ENCODE measurements around the gene LRRC38. TPM values are rescaled to one million over a fixed set of nuclear protein-coding genes. Genes with fewer than 3 reads are reported as not detected.
"Not testable (repeated sequence)": the region's sequence is repeated elsewhere in the genome, so short reads cannot be mapped to it uniquely, and the experiment has no call there.

Gene LRRC38
- total RNA-seq, 4 donors from 2014 or later, result 0.48 to 0.56 TPM; not detected in 2

- no peak for ATAC-seq (ENCODE audit: low FRiP score)
- no peak for TF ChIP-seq CTCF (IDR thresholded peaks at IDR 0.05)
Observed at GRCh38 chr1:13450204-13450603, 63.6 kb downstream of the LRRC38 start.

GRCh38 chr1:13443335-13443979, 70.3 kb downstream of the LRRC38 start:
- ATAC-seq (ENCODE audit: low FRiP score), result no peak
- no peak for TF ChIP-seq CTCF (IDR thresholded peaks at IDR 0.05)
- DNase-seq (ENCODE audit: low spot score), result no peak

More at GRCh38 chr1:13450204-13450603, 63.6 kb downstream of the LRRC38 start:
- DNase-seq (ENCODE audit: low spot score), result no peak

- not testable (repeated sequence) for DNase-seq (ENCODE audit: low spot score); ATAC-seq (ENCODE audit: low FRiP score)
Observed at GRCh38 chr1:13439104-13439783, 74.6 kb downstream of the LRRC38 start.

GRCh38 chr1:13435458-13435857, 78.3 kb downstream of the LRRC38 start:
- TF ChIP-seq CTCF (IDR thresholded peaks at IDR 0.05), result no peak
- no peak for DNase-seq (ENCODE audit: low spot score)
- ATAC-seq (ENCODE audit: low FRiP score), result no peak

- DNase-seq (ENCODE audit: low spot score); ATAC-seq (ENCODE audit: low FRiP score): not testable (repeated sequence)
Observed at GRCh38 chr1:13433694-13434358, 80.0 kb downstream of the LRRC38 start.

- no peak for DNase-seq (ENCODE audit: low spot score)
- no peak for TF ChIP-seq CTCF (IDR thresholded peaks at IDR 0.05)
- ATAC-seq (ENCODE audit: low FRiP score), result no peak
Observed at GRCh38 chr1:13432251-13432650, 81.6 kb downstream of the LRRC38 start.

GRCh38 chr1:13430495-13430894, 83.3 kb downstream of the LRRC38 start:
- no peak for DNase-seq (ENCODE audit: low spot score)
- ATAC-seq (ENCODE audit: low FRiP score), result no peak
- TF ChIP-seq CTCF (IDR thresholded peaks at IDR 0.05), result no peak

Other genes starting within 250 kb of the LRRC38 start
- not detected for gene PRAMEF8, start 228.9 kb downstream of the LRRC38 start, total RNA-seq
- not detected for gene PRAMEF33, start 210.5 kb downstream of the LRRC38 start, total RNA-seq
- not detected for gene PRAMEF15, start 198.4 kb downstream of the LRRC38 start, total RNA-seq
- not detected for gene PRAMEF14, start 166.9 kb downstream of the LRRC38 start, total RNA-seq
- not detected for gene PRAMEF19, start 142.1 kb downstream of the LRRC38 start, total RNA-seq
- not detected for gene PRAMEF17, start 124.4 kb downstream of the LRRC38 start, total RNA-seq
- not detected for gene PRAMEF20, start 103.6 kb downstream of the LRRC38 start, total RNA-seq
- gene PDPN, start 69.8 kb upstream of the LRRC38 start, total RNA-seq, result 100 to 1,000 TPM in 1 of 4 donors, 10 to 100 TPM in 3; 29.9 to 182 (median 70.1) TPM
- gene PRDM2, start 186.2 kb upstream of the LRRC38 start, total RNA-seq, result 10 to 100 TPM; 26.3 to 39.5 (median 34.6) TPM

Data from omental fat pad (tissue), 4 donors.